ENCODE data around the gene TBC1D10A. TPM values are rescaled to one million over a fixed set of nuclear protein-coding genes. Genes with fewer than 3 reads are reported as not detected.

The TBC1D10A gene
- total RNA-seq, 1 donor from 2014 or later = 5.0 TPM

GRCh38 chr22:30251711-30252110, 75.0 kb downstream of the TBC1D10A start:
- peaks cover 4% of the 10 kb centered on the region for H3K4me1 Mint-ChIP-seq (ENCODE audit: low read depth, unreplicated experiment)
- H3K27ac Mint-ChIP-seq (ENCODE audit: unreplicated experiment) = no peak overlapping the region
- peaks cover 3% of the 10 kb centered on the region for H3K27me3 Mint-ChIP-seq (ENCODE audit: unreplicated experiment)
- peaks cover 4% of the 10 kb centered on the region for H3K9me3 Mint-ChIP-seq (ENCODE audit: unreplicated experiment)
- H3K4me3 Mint-ChIP-seq (ENCODE audit: unreplicated experiment) = no peak overlapping the region
- no peak for DNase-seq
- no peaks in the 10 kb centered on the region for H3K36me3 Mint-ChIP-seq (ENCODE audit: unreplicated experiment)
- TF ChIP-seq, protein P1, sequence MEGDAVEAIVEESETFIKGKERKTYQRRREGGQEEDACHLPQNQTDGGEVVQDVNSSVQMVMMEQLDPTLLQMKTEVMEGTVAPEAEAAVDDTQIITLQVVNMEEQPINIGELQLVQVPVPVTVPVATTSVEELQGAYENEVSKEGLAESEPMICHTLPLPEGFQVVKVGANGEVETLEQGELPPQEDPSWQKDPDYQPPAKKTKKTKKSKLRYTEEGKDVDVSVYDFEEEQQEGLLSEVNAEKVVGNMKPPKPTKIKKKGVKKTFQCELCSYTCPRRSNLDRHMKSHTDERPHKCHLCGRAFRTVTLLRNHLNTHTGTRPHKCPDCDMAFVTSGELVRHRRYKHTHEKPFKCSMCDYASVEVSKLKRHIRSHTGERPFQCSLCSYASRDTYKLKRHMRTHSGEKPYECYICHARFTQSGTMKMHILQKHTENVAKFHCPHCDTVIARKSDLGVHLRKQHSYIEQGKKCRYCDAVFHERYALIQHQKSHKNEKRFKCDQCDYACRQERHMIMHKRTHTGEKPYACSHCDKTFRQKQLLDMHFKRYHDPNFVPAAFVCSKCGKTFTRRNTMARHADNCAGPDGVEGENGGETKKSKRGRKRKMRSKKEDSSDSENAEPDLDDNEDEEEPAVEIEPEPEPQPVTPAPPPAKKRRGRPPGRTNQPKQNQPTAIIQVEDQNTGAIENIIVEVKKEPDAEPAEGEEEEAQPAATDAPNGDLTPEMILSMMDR (IDR thresholded peaks at IDR 0.05; ENCODE audit: partially characterized antibody, unreplicated experiment) = no peak

DNA sequence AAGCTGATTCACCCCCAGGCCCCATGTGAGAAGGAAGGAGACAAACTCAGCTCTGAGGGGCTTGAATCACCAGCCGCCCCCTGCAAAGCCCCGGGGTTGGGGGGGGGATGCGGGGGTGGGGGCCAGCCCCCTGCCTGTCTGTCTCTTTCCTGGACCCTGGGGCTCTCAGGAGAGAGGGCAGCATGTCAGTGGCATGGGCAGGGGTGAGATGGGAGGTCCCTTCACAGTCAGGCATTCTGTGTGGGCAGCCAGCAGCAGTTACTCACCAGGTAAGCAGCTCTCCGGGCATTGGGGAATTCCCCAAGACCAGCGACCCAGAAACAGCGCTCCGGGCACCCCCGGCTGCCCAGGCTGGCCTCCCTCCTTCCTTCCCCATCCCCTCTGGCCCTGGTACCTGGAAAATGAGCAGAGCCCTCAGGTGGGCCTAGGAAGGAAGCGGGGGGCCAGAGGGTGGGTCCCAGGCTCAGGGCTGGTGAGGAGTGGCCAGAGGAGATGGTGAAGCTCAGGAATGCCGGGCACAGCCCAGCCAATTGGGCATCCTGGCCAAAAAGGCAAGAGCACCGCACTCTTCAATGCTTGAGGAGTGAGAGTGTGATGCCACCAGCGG, 76.0 kb downstream of the TBC1D10A start:
- H3K27me3 Mint-ChIP-seq (ENCODE audit: unreplicated experiment) = peaks cover 5% of the 10 kb centered on the region
- no peak overlapping the region for H3K4me3 Mint-ChIP-seq (ENCODE audit: unreplicated experiment)
- H3K4me1 Mint-ChIP-seq (ENCODE audit: low read depth, unreplicated experiment) = peaks cover 4% of the 10 kb centered on the region
- no peak for DNase-seq
- H3K9me3 Mint-ChIP-seq (ENCODE audit: unreplicated experiment) = peaks cover 4% of the 10 kb centered on the region
- TF ChIP-seq, protein P1 (IDR thresholded peaks at IDR 0.05; ENCODE audit: partially characterized antibody, unreplicated experiment) = no peak
- H3K27ac Mint-ChIP-seq (ENCODE audit: unreplicated experiment) = no peak overlapping the region
- H3K36me3 Mint-ChIP-seq (ENCODE audit: unreplicated experiment) = no peaks in the 10 kb centered on the region

DNA sequence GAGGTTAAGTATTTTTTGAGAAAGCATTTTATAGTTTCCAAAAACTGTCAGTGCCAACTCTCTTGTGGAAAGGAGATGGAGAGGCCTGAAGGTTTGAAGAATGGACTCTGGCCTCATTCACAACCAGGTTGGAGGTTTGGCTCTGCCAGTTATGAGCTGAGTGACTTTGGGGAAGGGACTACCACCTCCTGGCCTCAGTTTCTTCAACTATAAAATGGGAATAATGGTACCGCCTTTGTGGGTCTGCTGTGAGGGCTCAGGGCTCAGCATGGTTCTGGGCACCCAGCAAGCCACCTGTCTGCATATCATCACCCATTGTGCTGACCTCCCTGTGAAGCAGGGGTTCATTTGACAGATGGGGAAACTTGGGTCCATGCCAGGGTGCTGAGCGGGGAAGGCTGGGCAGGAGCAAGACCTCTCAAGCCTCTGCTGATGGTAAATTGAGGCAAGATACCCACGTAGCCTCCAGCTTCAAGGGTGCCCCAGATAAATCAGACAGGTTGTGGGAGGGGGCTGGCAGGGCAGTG, 76.6 kb downstream of the TBC1D10A start:
- no peak for DNase-seq
- Mint-ChIP-seq H3K4me1 (ENCODE audit: low read depth, unreplicated experiment) (peaks cover 4% of the 10 kb centered on the region), H3K9me3 (ENCODE audit: unreplicated experiment) (peaks cover 4% of the 10 kb centered on the region), H3K27ac (ENCODE audit: unreplicated experiment) (no peak overlapping the region), H3K27me3 (ENCODE audit: unreplicated experiment) (peaks cover 8% of the 10 kb centered on the region), H3K36me3 (ENCODE audit: unreplicated experiment) (no peaks in the 10 kb centered on the region), H3K4me3 (ENCODE audit: unreplicated experiment) (no peak overlapping the region)
- TF ChIP-seq, protein P1 (IDR thresholded peaks at IDR 0.05; ENCODE audit: partially characterized antibody, unreplicated experiment) = no peak

- no peaks in the 10 kb centered on the region for H3K36me3 Mint-ChIP-seq (ENCODE audit: unreplicated experiment)
- no peak overlapping the region for H3K4me3 Mint-ChIP-seq (ENCODE audit: unreplicated experiment)
- peaks cover 4% of the 10 kb centered on the region for H3K9me3 Mint-ChIP-seq (ENCODE audit: unreplicated experiment)
- H3K27me3 Mint-ChIP-seq (ENCODE audit: unreplicated experiment) = peaks cover 8% of the 10 kb centered on the region
- H3K27ac Mint-ChIP-seq (ENCODE audit: unreplicated experiment) = no peak overlapping the region
- no peak for DNase-seq
- peaks cover 4% of the 10 kb centered on the region for H3K4me1 Mint-ChIP-seq (ENCODE audit: low read depth, unreplicated experiment)
- TF ChIP-seq, protein P1 (IDR thresholded peaks at IDR 0.05; ENCODE audit: partially characterized antibody, unreplicated experiment) = no peak
Measured at GRCh38 chr22:30249049-30250038, 77.4 kb downstream of the TBC1D10A start.
